Smooth muscle cell of the umbilical artery (primary cell): ENCODE data around the gene BDH2. TPM values are rescaled to one million over a fixed set of nuclear protein-coding genes. Genes with fewer than 3 reads are reported as not detected.

Experiments used
- total RNA-seq: library from RNA; depleted of rRNA; stranded (reverse); fragments of >200 nt; gene quantifications from 2 replicates; pipeline ENCODE4 v1.2.3, GENCODE V29; 2014

The BDH2 gene
- total RNA-seq = 45.4 and 73.0 TPM in 2 replicates

DNA sequence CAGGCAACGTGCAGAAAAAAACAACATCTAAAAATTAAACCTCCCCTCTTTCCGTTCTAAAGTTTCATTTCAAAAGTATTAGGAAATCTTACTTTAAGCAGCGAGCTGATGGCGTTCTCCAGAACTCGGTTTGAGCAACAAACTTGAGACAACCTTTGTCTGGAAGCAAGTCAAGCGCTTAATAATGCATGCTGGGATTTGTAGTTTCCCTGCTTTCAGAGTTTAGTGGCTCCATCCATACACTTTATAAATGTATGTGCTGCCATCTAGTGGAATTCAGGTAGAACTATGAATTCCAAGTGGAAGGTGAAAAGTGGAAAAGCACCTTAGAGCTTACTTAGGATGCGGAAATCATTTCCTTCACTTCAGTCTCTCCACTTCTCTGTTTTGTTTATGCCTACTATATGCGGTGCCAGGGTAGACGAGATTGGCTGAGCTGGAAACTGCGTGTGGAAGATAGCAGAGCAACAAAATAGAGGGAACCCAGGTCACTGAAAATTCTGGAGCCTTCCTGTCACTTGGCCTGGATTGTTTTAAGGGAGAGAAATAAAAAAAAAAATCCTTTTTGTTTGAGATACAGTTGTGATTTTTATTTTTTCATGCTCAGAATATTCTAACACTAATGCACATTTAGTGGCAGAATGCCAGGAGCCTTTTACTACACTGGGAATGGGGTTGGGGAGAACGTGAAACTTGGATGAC lies at the start of gene BDH2:
BDH2 (minus strand) TSS at position 144 of the 702 bp plus-strand sequence. CDS start 3,580 bp downstream, outside the sequence.

DNA sequence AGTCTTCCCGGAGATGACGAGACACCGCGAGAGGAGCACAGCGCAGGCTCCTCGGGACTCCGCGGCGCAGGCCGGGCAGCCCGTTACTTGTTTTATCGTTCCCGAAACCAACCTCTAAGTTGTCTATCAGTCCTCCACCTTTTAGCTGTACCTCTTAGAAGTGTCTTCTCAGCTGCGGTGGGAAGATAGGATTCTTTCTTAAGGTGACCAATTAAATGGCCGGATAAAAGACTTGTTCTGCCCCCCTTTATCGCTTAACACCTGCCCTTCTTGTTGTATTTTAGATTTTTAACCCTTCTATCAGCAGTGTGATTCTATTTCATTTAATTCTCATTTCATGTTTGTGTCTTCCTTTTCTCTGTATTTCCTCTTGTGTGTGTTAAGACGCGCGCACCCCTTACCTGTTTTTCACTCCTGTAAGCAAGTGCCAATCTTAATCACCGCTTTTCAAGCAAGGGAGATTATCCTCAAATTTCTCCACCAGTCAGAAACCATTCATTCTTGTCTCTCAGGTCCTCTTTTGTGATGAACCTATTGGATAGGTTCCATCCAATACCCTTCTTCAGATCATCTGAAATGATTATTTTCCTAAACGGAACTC lies 22.8 kb downstream of the BDH2 start, which contains the start of gene SLC9B2:
SLC9B2 (minus strand) TSS at position 15 of the 601 bp plus-strand sequence. CDS start 9,211 bp downstream, outside the sequence.

Other genes starting within 250 kb of the BDH2 start
- 31.2 and 34.3 TPM in 2 replicates for gene CISD2, start 230.8 kb downstream of the BDH2 start, total RNA-seq
- 0.51 and 0.89 TPM in 2 replicates for gene SLC9B1, start 80.1 kb downstream of the BDH2 start, total RNA-seq
- gene SLC9B2, start 23.1 kb downstream of the BDH2 start, total RNA-seq = 16.6 and 18.1 TPM in 2 replicates
- gene CENPE, start 98.5 kb upstream of the BDH2 start, total RNA-seq = 2.1 and 16.6 TPM in 2 replicates